Choroid plexus epithelial cell (primary cell): ENCODE measurements around the gene CS.

Experiments used
- DNase-seq: peaks from one replicate; pipeline ENCODE4 v3.0.0-alpha.2; 2010; ENCODE audit warnings: low read depth
- H3K4me3 ChIP-seq: 2 replicates; pipeline ENCODE4 v1.5.1; 2011; ENCODE audit warnings: low read depth, mild to moderate bottlenecking, control low read depth, low read length, moderate library complexity
- CTCF ChIP-seq: conservative IDR thresholded peaks from 2 replicates; pipeline ENCODE4 v1.5.1; 2011; ENCODE audit warnings: low read depth, mild to moderate bottlenecking, control low read depth, inconsistent platforms, low read length, moderate library complexity

The CS gene

DNA sequence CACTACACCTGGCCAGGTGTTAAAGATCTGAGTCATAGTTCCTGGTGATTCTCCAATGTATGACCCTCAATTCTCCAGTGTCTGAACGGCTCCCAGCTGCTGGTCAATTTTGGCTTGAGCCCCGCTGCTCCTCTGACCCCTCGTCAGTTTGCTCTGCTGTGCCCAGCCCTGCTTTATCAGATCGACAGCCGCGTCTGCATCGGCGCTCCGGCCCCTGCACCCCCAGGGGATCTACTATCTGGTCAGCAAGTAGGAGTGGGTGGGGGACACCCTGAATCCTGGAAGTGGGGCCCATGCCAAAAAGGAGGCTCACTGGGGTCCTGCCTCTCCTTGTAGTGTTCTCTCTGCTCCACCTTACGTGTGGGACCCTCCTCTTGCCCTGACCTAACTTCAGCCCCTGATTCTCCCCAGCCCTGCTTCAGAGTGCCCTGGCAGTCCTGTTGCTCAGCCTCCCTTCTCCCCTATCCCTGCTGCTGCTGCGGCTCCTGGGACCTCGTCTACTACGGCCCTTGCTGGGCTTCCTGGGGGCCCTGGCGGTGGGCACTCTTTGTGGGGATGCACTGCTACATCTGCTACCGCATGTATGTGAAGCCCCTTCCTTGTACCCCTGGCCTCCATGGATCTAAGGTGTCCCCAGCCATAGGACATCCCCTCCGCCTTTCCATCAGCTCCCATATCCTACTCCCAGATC is 65.2 kb downstream of the CS start:
- DNase-seq, result no peak
- H3K4me3 ChIP-seq, result no peak overlapping the region
- TF ChIP-seq CTCF, result no peak

DNA sequence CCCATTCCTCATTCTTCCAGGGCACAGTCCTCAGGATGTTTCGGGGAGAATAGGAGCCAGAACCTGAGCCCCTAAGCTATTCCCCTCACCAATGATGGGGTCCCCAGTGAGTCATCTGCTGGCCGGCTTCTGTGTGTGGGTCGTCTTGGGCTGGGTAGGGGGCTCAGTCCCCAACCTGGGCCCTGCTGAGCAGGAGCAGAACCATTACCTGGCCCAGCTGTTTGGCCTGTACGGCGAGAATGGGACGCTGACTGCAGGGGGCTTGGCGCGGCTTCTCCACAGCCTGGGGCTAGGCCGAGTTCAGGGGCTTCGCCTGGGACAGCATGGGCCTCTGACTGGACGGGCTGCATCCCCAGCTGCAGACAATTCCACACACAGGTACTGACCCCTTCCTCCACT is 68.9 kb downstream of the CS start:
- no peak for DNase-seq
- no peak overlapping the region for H3K4me3 ChIP-seq
- no peak for TF ChIP-seq CTCF

DNA sequence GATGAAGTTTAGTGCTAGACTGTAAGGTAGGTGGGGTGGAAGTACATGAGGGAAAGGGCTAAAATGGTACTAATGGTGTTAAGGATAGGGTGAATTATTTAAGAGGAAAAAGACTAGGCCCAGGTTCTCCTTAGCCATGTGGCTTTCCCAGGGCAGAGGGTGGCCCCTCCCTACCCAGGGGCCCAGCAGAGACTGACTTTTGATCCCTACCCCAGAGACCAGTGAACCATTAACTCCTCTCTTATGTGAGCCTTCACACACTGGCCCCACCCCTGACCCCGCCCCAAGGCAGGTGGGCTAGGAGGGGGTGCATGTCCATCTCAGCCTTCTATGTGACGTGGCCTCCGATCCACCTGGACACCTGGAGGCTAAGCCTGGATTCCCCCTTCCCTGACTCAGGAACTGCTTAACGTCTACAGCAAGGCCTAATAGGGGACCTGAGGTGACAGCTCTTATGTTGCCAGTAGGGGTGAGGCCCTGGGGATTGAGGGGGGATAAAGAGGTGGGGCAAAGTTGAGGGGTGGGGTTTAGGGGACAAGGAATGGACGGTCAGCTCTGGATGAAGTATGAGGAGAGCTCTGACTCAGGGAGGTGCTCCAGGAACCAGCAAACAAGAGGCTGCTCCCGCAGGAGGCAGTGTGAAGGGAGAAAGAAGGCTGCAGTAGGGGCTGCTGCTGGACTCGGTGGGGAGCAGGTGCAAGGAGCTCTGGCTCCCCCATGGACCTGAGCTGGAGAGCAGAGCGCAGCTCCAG is 69.5 kb downstream of the CS start:
- H3K4me3 ChIP-seq, result no peak overlapping the region
- no peak for TF ChIP-seq CTCF
- DNase-seq, result no peak

DNA sequence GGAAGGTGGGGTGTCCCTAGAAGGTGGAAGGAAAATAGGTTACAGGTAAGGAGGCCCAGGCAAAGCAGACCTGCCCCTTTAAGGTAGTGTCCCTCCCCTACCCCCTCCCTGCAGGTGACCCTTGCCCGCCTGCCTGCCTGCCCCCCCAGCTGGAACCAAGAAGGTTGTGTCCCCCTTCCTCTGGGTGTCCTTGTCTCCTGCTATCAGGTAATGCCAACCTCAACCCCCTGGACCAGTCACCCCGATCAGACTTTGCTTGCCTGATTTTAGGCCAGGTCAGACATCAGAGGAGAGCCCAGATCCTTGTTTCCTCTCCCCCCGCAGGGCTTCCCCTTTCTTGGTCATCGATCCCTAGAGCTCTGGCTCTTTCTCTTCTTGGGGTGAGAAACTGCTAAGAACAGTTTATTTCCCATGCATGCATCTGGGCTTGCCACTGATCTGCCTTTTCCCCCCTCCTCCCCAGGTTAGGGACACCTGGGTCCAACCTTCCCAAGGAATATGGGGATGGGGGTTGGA is 70.2 kb downstream of the CS start, which contains the start of gene SLC39A5:
Gene SLC39A5, plus strand, starts transcription at position 136 of the 516 bp plus-strand sequence. CDS start 1,224 bp downstream, outside the sequence.
- no peak for TF ChIP-seq CTCF
- H3K4me3 ChIP-seq, result no peak within 1 kb of the TSS
- DNase-seq, result no peak

DNA sequence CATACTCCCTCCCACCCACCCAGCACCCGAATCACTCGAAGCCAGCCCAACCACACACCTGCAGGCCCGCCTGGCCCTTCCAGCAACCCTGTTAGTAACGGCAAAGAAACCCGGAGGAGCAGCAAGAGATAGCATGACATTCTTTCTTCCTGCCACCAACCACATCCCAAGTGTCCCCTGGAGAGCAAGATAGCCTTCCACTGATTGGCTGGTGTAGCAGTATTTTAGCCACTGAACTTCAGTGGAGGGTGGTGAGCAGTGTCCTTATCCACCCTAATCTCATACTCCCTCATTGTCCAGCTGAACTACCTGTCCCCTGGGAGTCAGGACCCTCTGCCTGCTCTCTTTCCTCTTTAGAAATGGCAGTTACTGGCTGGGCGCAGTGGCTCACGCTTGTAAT is 71.0 kb downstream of the CS start:
- no peak overlapping the region for H3K4me3 ChIP-seq
- no peak for DNase-seq
- TF ChIP-seq CTCF, result no peak

DNA sequence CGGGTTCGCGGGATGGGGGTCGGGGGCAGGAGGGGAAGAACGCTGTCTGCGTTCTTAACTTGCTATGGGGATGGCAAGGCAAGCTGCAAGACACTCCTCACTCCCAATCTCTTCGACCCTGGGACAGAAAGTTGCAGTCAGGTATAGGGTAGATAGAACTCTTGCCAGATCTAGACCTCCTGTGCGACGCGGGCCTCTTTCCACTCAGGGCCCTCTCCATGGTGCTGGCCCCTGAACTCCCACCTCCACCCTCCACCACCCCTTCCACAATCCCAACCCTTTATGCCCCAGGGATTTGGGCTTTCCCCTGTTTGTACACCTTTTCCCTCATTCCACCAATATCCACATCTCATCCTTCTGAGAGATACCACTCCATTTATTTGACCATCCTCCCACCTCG is 75.2 kb downstream of the CS start:
- TF ChIP-seq CTCF, result no peak
- peak overlapping the region; percentile 80 for H3K4me3 ChIP-seq
- no peak for DNase-seq
